ENCODE results near the gene CFH. TPM values are rescaled to one million over a fixed set of nuclear protein-coding genes. Genes with fewer than 3 reads are reported as not detected.
"Not testable (repeated sequence)": the region's sequence is repeated elsewhere in the genome, so short reads cannot be mapped to it uniquely, and the experiment has no call there.

Gene CFH
- total RNA-seq, 1 donor from 2014 or later = 8.8 TPM

DNA sequence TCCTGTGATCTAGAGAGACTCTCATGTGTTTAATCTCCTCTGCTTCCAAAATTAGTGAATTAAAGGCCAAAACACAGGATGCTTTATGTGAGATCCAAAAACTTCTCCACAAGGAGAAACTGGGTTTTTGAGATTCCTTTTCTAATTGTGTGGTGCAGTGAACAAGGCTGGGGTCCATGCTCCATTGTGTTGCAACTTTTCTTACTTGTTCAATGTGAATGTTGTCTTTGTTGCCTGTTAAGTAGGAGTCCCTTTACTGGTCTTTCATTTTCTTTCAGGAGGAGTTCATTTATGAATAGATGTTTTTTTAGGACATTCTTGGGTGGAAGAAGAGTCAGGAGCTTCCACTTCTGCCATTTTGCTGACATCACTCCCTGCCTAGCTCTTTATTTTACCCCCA is 82.2 kb downstream of the CFH start:
- TF ChIP-seq, protein P1, sequence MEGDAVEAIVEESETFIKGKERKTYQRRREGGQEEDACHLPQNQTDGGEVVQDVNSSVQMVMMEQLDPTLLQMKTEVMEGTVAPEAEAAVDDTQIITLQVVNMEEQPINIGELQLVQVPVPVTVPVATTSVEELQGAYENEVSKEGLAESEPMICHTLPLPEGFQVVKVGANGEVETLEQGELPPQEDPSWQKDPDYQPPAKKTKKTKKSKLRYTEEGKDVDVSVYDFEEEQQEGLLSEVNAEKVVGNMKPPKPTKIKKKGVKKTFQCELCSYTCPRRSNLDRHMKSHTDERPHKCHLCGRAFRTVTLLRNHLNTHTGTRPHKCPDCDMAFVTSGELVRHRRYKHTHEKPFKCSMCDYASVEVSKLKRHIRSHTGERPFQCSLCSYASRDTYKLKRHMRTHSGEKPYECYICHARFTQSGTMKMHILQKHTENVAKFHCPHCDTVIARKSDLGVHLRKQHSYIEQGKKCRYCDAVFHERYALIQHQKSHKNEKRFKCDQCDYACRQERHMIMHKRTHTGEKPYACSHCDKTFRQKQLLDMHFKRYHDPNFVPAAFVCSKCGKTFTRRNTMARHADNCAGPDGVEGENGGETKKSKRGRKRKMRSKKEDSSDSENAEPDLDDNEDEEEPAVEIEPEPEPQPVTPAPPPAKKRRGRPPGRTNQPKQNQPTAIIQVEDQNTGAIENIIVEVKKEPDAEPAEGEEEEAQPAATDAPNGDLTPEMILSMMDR (IDR thresholded peaks at IDR 0.05; ENCODE audit: unreplicated experiment) = no peak
- DNase-seq (ENCODE audit: low spot score in 2 of 2, unreplicated experiment in 2 of 2) = no peak
- Mint-ChIP-seq H3K36me3 (no peaks in the 10 kb centered on the region), H3K4me1 (peaks cover 7% of the 10 kb centered on the region), H3K4me3 (no peak overlapping the region), H3K9me3 (peaks cover 26% of the 10 kb centered on the region), H3K27me3 (ENCODE audit: low read depth) (peaks cover 3% of the 10 kb centered on the region), H3K27ac (no peak overlapping the region)

DNA sequence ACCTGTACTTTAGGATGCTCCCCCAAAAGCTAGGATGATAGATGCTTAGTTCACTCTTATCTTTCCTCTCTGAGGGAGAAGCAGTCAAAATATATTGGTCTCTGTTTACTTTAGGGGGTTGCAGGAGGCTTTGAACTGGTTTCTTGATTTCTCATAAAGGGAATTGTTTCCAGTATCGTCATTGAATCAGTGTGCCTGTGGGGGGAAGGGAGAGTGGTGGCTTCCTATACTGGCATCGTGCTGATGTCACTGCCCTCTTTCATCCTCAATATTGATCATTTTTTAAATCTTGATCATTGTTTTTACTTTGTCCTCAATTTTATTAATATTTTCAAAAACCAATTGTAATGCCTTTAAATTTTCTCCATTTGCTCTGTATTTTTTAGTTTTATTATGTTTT is 82.6 kb downstream of the CFH start:
- peaks cover 7% of the 10 kb centered on the region for H3K4me1 Mint-ChIP-seq
- H3K27me3 Mint-ChIP-seq (ENCODE audit: low read depth) = peaks cover under 1% of the 10 kb centered on the region
- H3K9me3 Mint-ChIP-seq = peaks cover 31% of the 10 kb centered on the region
- no peak overlapping the region for H3K27ac Mint-ChIP-seq
- peaks cover 3% of the 10 kb centered on the region for H3K36me3 Mint-ChIP-seq
- TF ChIP-seq, protein P1 (IDR thresholded peaks at IDR 0.05; ENCODE audit: unreplicated experiment) = no peak
- no peak for DNase-seq (ENCODE audit: low spot score in 2 of 2, unreplicated experiment in 2 of 2)
- no peak overlapping the region for H3K4me3 Mint-ChIP-seq

DNA sequence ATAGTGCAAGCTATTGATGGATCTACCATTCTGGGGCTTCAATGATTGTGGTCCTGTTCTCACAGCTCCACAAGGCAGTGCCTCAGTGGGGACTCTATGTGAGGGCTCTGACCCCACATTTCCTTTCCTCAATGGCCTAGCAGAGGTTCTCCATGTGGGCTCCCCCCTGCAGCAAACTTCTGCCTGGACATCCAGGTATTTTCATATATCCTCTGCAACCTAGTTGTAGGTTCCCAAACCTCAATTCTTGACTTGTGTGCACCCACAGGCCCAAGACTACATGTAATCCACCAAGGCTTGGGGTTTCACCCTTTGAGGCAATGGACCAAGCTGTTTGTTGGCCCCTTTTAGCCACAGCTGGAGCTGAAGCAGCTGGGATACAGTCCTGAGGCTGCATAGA is 86.9 kb downstream of the CFH start:
- Mint-ChIP-seq H3K27me3 (ENCODE audit: low read depth) (no peaks in the 10 kb centered on the region), H3K4me3 (no peak overlapping the region), H3K27ac (no peak overlapping the region), H3K36me3 (peaks cover 3% of the 10 kb centered on the region), H3K4me1 (peaks cover 1% of the 10 kb centered on the region), H3K9me3 (peaks cover 22% of the 10 kb centered on the region)
- no peak for DNase-seq (ENCODE audit: low spot score in 2 of 2, unreplicated experiment in 2 of 2)
- TF ChIP-seq, protein P1 (IDR thresholded peaks at IDR 0.05; ENCODE audit: unreplicated experiment) = no peak

DNA sequence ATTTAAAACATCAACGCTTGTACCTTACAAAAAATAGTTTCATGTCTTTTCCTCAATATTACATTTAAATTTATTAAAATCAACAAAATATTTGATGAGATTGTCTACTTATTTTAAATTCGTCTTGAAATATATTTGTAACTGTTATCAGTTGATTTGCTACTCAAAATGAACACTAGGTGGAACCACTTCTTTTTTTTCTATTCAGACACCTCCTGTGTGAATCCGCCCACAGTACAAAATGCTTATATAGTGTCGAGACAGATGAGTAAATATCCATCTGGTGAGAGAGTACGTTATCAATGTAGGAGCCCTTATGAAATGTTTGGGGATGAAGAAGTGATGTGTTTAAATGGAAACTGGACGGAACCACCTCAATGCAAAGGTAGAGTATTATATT is 91.4 kb downstream of the CFH start:
- H3K4me3 Mint-ChIP-seq; H3K27ac Mint-ChIP-seq; H3K36me3 Mint-ChIP-seq; H3K4me1 Mint-ChIP-seq; H3K27me3 Mint-ChIP-seq (ENCODE audit: low read depth); DNase-seq (ENCODE audit: low spot score in 2 of 2, unreplicated experiment in 2 of 2): not testable (repeated sequence)
- H3K9me3 Mint-ChIP-seq = peaks cover 16% of the 10 kb centered on the region
- TF ChIP-seq, protein P1 (IDR thresholded peaks at IDR 0.05; ENCODE audit: unreplicated experiment) = peak; percentile 61

DNA sequence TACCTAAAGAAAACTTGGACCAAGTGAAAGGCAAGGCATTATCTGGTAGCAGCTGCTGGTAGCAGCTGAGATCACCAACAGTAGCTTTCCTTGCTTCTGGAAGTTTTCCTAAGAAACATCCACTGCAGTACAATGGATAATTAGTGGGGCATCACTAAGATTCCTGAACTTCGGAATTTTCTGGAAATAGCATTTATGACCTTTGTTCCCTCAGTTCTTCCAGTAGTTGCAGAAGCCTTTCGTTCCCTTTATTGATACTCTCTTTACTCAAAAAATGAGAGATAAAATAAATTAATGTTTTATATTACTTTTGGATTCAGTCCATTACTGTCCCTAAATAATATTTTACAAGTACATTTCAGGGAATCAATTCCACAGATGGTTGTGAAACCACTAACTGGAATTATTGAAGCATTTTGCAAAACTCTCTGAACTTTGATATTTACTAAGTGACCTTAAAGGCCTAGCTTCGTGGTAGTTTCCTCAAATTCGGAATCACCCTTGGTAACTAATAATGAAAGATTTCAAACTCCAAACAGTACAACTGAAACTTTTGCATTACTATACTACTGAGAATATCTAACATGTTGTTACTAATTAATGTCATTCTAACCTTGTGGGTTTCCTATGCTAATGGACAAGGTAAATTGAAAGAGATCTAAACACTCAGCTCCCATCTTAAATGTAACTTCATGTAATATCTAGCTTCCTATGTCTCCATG is 113.3 kb downstream of the CFH start:
- H3K4me3 Mint-ChIP-seq; H3K27ac Mint-ChIP-seq; DNase-seq (ENCODE audit: low spot score in 2 of 2, unreplicated experiment in 2 of 2); H3K4me1 Mint-ChIP-seq; H3K36me3 Mint-ChIP-seq; H3K9me3 Mint-ChIP-seq; H3K27me3 Mint-ChIP-seq (ENCODE audit: low read depth): not testable (repeated sequence)

DNA sequence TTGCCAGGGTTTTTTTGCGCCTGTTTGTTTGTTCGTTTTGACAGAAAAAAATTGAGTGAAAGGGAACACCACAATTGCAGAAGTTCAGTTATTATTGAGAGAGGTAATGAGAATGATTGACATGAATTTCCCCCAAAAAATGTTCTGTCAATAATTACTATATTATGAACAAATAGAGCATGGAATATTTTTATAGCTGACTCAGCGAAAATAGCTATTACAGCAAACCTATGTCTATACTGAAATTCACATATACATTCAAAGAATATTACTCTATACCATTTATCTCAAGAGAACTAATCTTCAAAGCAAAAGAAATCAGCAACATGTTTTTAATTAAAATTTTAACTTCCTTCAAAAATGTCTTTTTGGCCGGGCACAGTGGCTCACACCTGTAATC is 118.0 kb downstream of the CFH start:
- not testable (repeated sequence) for H3K9me3 Mint-ChIP-seq; H3K4me3 Mint-ChIP-seq; H3K27ac Mint-ChIP-seq; H3K4me1 Mint-ChIP-seq; H3K36me3 Mint-ChIP-seq; DNase-seq (ENCODE audit: low spot score in 2 of 2, unreplicated experiment in 2 of 2); H3K27me3 Mint-ChIP-seq (ENCODE audit: low read depth)

DNA sequence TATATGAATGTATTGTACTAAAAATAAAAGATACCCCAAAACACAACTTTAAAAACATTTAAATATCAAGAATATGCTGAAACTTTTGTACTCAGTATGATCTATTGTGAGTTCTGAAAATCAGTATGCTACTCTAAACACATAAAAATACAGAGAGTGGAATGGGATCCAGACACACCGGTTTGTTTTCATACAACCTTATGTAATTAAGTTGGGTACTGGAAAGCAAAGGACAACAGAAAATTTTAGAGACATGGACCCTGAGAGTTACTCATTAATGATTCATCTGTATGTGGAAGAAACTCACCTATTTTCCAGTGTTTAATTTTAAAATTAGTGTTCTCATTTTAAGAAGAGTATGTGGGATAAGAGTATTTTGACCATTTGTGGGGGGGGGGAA is 121.9 kb downstream of the CFH start:
- Mint-ChIP-seq H3K9me3 (no peaks in the 10 kb centered on the region), H3K4me3 (no peak overlapping the region), H3K27me3 (ENCODE audit: low read depth) (no peaks in the 10 kb centered on the region), H3K27ac (no peak overlapping the region), H3K36me3 (no peaks in the 10 kb centered on the region), H3K4me1 (no peaks in the 10 kb centered on the region)
- TF ChIP-seq, protein P1 (IDR thresholded peaks at IDR 0.05; ENCODE audit: unreplicated experiment) = no peak
- DNase-seq (ENCODE audit: low spot score in 2 of 2, unreplicated experiment in 2 of 2) = no peak
